ENCODE data around the gene EAF2.

EAF2 gene

GRCh38 chr3:121863801-121864200 is 28.8 kb downstream of the EAF2 start:
- no peak for DNase-seq

GRCh38 chr3:121869736-121870135 is 34.7 kb downstream of the EAF2 start:
- no peak for DNase-seq

GRCh38 chr3:121870717-121871116 is 35.7 kb downstream of the EAF2 start:
- no peak for DNase-seq

GRCh38 chr3:121871430-121871829 is 36.4 kb downstream of the EAF2 start:
- DNase-seq = no peak

GRCh38 chr3:121878411-121878810 is 43.4 kb downstream of the EAF2 start:
- no peak for DNase-seq

- DNase-seq = no peak
Measured at GRCh38 chr3:121883507-121883906, 48.5 kb downstream of the EAF2 start.

GRCh38 chr3:121885386-121885785 is 50.4 kb downstream of the EAF2 start:
- no peak for DNase-seq

GRCh38 chr3:121894301-121894990 is 59.4 kb downstream of the EAF2 start, which contains the start of gene SLC15A2:
Gene SLC15A2 (plus strand): TSS chr3:121894401. CDS start chr3:121894477, 76 bp downstream.
- no peak for DNase-seq

GRCh38 chr3:121895121-121895520 is 60.1 kb downstream of the EAF2 start:
- DNase-seq = no peak

GRCh38 chr3:121895736-121896135 is 60.7 kb downstream of the EAF2 start:
- DNase-seq = no peak

GRCh38 chr3:121896823-121897222 is 61.8 kb downstream of the EAF2 start:
- no peak for DNase-seq

- DNase-seq = no peak
Measured at GRCh38 chr3:121897296-121897695, 62.3 kb downstream of the EAF2 start.

GRCh38 chr3:121913305-121913990 is 78.4 kb downstream of the EAF2 start:
- no peak for DNase-seq

- no peak for DNase-seq
Measured at GRCh38 chr3:121914081-121914998, 79.3 kb downstream of the EAF2 start.

GRCh38 chr3:121916189-121916588 is 81.2 kb downstream of the EAF2 start:
- DNase-seq = no peak

- DNase-seq = no peak
Measured at GRCh38 chr3:121918779-121919483, 83.9 kb downstream of the EAF2 start.

- DNase-seq = no peak
Measured at GRCh38 chr3:121924734-121925133, 89.7 kb downstream of the EAF2 start.

GRCh38 chr3:121926380-121926779 is 91.4 kb downstream of the EAF2 start:
- DNase-seq = no peak
